Fibroblast of skin of abdomen (primary cell): ENCODE results near the gene RTN4RL1.
"Not testable (repeated sequence)": the region's sequence is repeated elsewhere in the genome, so short reads cannot be mapped to it uniquely, and the experiment has no call there.

Experiments used
- DNase-seq: peaks from one replicate; pipeline ENCODE4 v3.0.0-alpha.2; 2013

RTN4RL1 gene

DNA sequence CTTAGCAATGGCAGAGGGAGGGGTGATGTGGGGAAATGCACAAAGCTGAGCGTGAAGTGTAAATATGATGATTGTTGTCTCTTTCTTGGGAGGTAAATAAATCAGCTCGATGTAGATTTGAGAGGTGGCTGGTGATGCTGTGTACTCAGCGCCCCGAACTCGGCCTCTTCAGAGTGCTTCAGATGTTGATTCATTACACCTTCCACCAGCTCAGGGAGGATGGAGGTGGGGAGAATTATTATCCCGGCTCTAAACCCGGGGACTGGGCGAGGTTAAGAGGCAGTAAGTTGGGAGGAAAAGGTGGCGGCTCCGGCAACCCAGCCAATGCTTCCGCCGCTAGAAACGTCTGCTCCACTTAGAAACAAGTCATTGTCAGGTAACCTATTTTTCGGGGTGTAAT lies 108.8 kb downstream of the RTN4RL1 start:
- no peak for DNase-seq

DNA sequence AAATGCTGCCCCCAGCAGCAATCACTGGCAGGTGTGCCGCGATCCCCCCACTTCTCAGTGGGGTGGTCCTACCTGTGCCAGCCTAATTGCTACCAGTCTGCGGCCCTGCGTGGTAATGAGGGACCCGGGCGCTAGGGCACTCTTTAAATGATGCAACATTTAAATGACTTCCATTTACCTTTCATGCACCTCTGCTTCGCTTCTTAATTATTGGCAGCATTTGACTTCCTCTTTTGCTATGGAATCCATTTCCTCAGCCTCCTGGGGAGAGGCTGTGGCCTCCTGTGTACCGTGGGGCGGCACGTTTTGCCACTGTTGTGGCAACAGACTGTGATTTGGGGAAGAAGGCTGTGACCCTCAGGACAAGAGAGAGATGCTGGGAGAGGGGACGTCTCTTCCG lies 109.2 kb downstream of the RTN4RL1 start:
- no peak for DNase-seq

DNA sequence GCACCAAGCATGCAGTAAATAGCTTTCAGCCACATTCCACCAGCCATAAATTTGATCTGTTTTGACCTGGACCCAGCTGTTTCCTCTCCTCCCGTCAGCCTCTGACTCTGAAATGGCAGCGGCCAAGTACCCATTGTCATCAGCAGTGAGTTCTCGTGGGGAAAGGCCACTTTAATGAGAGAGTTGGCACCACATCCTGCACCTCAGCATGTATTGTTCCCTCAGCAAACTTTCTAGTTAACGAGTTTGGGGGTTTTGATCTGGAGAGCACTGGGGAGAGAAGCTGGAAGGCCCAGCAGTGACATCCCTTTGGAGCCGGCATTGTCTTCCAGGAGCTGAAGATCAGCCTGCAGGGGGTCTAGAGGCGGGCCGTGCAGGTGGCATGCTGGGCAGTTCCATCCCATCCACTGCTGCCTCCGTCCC lies 110.5 kb downstream of the RTN4RL1 start:
- no peak for DNase-seq

DNA sequence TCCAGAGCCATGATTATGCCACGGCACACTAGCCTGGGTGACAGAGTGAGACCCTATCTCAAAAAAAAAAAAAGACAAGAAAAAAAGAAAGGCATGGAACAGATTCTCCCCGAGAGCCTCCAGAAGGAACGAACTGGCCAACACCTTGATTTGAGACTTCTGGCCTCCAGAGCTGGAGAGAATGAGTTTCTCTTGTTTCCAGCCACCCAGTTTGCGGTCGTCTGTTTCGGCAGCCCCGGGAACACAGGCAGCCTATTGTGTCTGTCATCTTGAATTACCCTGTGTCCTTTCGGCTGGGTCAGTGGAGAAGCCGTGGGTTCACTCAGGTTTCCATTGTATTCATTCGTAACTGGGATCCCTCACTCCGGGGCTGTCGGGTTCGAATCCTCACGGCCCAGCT lies 111.4 kb downstream of the RTN4RL1 start:
- DNase-seq: no peak

DNA sequence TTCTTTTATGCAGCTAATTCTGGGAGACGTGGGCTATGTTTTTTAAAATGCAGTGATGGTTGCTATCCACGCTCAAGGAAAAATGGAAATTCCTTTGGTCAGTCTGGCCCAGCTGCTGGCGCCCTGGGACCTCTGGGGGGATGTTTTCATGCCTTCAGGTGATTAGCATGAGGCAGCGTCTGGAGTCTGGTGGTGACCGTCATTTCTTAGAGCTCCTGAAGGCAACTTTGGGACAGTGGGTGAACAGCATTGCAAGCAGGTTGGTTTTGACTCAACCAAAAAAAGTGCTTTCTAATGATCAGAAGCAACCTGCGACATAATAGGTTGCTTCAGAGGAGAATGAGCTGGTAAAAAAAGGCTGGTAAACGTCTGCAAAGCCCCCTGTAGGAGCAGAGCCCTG lies 113.0 kb downstream of the RTN4RL1 start:
- no peak for DNase-seq

DNA sequence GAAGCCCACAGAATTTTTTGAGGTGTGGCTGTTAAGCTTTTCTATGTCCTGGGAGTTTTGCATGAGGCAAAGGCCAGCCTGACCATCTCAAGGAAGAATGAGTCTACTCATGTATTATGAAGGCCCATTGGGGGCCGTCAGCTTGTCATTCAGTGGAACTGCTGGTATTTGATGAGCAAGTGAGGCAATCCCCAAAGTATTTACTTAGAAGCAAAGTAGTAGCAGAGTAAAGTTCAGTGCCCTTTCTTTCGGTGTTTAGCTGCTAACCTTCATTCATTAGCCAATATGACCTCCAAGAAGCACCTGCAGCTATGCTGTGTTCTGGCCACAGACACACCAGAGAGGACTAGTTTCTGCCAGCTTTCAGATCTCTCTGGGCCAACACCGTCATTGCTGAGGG lies 115.1 kb downstream of the RTN4RL1 start:
- no peak for DNase-seq

DNA sequence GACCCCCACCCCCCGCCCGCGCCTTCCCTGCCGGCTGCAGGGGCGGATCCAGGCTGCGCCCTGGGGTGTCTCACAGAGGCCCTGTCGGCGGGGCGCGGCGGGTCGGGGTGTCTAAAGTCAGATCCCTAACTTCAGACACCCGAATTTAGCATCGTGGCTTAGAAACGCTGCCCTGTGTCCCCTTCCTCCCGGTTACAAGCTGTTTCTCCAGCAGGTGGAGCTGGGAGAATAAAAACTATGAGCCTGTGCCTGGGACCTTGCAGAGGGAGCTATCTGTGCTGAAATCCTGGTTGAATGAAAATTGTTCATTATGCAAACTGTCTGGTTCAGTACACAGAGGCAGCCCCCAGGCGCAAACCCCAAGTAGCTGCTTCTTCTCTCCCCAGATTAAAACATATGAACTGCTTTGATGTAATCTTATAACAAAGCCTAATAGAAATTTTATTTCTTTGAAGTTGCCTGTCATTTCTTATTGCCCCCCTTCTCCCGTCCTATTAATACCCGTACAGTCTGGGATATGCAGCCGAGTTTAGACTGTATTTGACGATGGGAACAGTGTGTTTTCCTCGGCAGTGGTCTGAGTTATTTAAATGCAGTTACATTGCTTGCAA lies 116.3 kb downstream of the RTN4RL1 start:
- DNase-seq: peak; percentile 76

DNA sequence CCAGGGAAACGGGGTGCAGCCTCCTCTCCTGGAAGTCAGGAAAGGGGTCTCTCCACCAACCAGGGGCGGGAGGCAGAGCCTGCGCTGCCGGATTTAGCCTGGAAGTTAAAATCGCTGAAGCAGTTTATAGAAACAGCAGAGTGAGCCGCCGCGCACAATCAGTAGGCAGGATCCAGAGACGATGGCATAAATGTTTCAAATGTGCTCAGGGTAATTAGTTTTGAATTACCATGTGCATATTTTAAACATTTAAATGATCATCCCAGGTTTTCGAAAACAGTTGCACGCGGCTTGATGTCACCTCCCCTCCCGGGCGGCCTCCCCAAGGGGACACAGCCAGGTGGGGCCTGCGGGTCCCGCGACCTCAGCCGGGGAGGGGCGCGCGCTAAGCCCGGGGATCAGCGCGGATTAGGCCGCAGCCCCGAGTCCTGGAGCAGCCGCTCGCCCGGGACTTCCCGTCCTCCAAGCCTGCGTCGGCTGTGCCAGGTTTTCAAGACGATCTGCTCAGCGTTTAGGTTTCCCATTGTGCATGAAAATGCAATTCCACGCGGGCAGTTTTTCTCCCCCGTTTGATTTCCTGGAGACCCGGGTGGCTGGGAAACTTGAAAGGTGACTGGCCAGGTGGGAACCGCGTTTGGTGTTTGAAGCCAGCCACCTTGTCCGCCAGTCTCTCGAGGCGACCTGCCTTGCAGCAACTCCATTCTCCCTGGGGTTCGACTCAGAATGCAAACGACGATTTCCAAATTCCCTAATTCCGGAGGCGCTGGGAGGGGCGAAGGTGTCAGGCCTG lies 117.0 kb downstream of the RTN4RL1 start:
- DNase-seq: peak; percentile 31

DNA sequence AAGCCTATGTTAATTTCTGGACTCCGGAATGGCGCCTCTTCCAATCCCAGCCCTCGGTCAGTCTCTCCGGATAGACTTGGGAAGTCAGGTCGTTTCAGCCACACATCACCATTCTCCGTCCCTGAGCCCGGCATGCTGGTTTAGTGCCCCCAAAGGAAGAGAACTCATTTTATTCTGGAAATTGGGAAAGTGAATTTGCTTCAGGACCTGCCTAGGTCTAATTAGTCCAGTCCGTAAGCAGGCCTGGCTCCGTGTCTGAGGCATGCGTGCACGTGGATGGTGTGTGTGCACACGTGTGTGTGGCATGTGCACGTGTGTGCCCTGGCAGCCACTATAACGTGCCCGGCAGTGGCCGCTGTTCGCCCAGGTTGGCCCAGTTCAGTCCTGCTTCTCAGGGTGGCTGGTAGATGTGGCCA lies 117.9 kb downstream of the RTN4RL1 start:
- DNase-seq: no peak

DNA sequence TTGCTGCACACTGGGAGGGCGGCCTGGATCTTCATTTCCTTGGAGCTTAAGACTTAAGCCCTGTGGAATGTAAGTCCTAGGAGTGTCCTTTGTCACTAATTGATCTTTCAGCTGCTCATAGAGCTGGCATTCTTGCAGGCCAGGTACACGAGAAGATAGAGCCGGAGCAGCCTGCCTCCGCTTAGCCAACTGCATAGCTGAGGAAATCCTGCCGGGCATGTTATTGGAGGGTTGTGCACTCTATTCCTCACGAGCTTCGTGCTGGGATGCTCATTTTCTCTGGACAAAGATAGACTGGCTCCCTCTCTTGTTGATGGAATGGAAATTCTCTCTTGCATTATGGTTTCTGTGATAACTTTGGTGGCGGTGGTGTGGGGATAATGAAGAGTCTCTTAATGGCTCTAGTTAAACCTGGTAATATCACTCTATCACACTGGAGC lies 118.5 kb downstream of the RTN4RL1 start:
- DNase-seq: no peak

DNA sequence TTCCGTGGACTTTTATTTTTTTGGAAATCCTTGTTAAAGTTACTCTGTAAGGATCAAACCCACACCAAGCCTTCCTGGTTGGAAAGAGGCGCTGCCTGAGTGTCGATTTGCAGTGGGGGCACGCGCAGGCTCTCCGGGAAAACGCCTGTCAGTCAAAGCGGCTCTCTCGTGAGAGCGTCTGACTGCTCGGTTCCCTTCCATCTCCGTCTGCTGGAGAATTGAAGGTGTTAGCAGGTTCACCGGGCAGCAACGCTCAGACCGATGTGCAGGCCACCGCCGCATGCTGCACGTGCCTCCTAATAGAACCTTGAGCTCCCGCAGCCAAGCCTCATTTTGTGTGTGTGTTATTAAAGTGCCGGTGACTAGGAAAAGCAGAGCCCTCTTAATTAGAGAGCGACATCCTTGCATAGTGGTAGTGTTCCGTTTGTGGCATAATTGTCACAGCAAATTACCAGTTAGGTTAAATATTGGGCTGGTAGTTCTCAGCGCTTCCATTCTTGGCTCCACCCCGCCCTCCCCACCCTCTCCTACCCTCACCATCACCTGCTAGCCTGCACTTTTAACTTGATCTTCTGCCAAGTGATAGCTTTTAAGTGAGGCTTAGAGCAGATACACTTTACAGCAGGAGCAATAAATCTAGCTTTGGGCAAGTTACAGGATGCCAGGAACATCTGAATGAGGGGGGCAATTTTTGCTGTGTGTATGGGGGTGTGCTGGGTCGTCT lies 119.8 kb downstream of the RTN4RL1 start:
- no peak for DNase-seq

DNA sequence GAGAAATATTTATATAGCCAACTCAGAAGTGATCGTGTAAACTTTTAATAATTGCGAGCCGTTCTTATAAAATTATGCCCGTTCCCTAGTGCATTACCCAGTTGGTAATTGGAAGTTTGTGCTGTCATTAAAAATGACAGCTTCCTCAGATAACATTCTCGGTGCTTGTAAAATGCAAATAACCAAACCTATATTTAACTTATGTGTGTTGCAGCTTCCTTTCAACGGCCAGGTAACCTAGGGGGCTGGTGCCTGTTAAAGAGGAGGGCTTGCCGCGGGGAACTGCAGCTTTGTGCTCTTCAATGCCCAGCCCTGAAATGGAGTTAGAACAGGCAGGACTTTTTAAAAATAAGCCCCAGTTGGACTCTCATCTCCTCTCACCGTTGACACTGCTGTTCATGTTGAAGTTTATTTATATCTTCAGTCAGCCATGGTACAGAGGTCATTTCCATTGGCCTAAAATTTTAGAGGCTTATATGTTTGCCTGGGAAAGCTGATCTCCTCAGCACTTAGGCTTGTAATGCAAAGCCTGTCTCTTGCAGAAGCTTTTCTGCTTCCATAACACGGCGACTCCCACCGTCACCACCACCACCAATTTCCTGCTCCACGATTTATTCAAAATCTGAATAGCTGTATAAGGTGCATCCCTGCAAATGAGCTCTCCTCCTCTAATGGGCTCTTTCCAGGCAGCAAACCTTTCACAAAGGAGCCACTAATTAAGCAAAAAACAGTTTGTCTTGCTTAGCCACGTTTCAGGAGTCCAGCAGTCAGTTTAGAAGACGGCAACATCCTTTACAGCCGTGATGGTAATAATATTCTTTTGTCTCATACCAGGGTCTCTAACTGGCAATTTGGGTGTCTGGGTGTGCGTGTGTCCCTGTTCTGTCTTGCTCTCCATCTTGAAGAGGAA lies 120.6 kb downstream of the RTN4RL1 start:
- DNase-seq: no peak

DNA sequence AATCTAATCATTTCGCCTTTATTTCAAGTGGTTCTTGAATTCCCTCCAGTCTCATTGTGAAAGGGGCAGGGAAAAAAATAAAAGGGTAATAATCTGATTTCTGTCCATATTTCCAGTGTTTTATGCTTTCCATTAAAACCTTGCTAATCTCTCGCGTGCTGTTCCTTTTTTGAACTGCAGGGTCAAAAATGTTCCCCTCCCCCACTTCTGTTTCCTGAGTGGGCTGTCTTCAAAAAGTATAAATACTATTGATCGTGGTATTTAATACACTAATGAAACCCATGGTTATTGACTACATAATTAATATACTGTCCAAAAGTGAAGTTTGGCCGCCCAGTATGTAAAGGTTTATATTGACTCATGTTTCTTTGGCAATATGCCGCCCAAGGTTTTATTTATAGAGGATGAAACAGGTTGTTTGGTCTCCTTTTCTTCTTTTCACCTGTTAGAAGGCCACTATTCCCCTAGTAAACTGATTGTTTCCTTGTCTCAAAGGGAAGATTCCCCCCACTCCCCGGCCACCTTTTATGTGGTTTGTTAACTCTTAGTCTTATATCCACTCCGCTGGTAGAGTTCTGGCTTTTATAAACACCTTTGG lies 125.6 kb downstream of the RTN4RL1 start:
- DNase-seq: no peak

DNA sequence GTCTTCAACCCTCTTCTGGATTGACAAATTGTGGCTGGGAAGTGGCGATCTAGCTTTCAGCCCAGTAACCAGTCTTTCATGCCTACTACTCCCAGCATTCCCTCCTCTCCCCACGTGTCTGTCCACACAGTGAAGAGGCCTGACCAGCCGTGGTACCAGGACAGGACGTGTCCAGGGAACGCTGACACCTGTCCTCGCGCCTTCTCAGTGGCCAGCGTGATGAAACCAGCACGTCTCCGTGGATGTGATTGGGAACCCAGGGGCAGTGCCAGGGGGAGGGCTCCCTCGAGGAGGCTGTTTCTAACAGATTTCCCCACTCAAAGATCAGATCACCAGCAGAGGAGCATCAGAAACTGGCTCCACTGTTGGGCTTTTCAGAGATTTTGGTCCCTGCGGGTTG lies 126.3 kb downstream of the RTN4RL1 start:
- no peak for DNase-seq

DNA sequence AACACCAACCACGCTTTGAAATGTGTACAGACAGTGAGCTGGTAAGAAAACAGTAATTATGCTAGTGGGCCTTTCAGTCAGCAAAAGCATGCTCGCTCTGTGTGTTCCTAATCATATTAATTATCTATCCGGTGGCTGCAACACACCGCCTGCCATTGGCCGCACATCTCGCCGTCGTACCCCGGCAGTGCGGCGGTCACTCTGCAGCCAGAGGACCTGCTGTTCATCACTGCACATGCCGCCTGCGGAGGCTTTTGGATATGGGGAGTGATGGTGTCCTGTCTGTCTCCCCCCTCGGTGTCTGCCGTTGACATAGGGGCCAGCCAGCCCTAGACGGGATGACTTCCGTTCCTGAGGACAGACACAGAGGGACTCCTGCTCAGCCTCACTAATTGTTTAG lies 126.8 kb downstream of the RTN4RL1 start:
- DNase-seq: no peak

DNA sequence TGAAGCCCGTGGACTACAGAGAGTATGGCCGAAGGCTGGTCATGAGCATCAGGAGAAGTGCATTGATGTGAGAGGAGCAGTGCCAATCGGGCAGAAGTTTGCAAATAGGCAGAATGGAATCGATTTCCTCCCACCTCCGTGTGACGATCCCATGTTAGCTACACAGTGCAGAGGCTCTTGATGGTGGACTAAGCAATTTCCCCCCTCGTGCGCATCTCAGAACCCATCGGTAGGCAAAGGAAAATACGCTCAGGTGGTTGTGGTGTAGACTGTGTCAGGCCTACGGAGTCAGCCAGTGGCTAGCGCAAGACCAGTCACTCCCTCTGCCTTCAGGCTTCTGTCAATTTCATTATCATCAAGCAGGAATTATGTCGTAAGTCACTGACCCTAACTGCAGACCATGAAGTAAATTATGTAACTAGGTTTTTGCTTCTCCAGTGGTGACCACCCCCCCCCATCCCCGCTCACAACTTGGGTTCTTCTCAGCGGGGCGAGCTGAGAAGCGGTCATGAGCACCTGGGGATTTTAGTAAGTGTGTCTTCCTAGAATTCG lies 128.0 kb downstream of the RTN4RL1 start:
- no peak for DNase-seq

DNA sequence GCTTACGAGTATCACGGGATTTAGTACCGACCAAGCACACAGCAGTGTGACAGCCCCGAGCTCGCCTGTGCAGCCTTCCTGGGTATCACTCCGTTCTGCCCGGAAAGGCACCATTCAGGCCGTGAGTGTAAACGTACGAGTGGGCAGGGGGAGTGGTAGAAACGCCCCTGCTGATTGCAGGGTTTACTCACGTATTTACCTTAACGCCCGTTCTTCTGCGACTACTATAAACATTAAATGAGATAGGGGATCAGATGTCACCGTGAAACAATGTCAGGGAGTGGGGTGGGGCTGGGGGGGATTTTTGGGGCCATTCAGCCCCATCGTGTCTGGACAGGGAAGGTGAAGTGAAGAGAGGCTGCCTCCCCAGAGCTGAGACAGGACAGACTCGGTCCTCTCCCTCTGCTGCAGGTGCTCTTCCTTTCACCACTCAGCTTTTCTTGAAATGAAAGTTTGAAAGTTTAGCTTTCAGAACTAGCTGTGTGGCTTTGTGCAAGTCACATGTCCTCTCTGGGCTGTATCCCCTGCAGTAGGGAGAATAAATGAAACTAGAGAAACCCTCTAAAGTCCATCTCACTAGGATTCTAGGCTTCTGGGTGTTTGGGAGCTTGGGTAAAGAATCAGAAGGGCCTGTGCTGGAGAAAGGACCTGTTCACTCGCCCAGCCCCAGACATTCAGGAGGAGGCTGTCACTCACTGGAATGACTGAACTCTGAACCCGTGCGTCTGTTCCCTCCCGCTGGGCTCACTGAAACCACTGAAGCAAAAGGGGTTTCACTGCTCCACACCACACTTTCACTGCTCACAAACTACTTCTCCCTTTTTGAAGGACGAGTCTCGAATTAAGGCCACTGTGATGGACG lies 128.7 kb downstream of the RTN4RL1 start:
- no peak for DNase-seq

DNA sequence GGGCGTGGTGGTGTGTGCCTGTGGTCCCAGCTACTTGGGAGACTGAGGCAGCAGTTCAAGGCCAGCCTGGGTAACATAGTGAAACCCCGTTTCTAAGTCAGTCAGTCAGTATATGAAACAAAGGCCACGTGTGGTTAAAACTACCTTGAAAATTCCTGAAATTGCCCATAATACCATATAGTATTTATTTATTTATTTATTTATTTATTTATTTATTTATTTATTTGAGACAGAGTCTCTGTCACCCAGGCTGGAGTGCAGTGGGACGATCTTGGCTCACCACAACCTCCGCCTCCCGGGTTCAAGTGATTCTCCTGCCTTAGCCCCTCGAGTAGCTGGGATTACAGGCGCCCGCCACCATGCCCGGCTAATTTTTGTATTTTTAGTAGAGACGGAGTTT lies 129.7 kb downstream of the RTN4RL1 start:
- not testable (repeated sequence) for DNase-seq

DNA sequence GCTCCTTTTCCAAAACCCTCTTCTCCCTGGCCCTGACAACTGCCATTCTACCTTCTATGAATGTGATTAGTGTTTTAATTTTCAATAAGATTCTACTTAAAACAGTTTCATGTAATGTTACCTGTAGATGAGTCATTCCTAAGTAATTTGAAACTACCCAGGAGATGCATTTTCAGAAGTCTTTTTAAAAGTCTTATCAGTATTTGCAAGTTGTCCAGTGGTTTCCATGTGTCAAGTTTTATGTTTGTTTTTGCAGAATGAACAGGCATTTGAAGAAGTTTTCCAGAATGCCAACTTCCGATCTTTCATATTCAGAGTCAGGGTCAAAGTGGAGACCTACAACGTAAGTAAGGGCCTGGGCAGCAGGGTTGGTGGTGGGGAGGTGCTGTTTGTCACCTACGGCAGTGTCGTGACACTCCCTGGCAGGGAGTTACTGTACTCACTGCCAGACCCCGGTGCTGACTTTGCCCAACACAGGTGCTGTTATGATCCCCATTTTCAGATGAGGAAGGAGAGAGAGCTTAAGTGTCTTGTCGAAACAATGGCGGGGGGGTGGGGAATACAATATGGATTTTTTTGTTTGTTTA lies 130.3 kb downstream of the RTN4RL1 start:
- DNase-seq: no peak

DNA sequence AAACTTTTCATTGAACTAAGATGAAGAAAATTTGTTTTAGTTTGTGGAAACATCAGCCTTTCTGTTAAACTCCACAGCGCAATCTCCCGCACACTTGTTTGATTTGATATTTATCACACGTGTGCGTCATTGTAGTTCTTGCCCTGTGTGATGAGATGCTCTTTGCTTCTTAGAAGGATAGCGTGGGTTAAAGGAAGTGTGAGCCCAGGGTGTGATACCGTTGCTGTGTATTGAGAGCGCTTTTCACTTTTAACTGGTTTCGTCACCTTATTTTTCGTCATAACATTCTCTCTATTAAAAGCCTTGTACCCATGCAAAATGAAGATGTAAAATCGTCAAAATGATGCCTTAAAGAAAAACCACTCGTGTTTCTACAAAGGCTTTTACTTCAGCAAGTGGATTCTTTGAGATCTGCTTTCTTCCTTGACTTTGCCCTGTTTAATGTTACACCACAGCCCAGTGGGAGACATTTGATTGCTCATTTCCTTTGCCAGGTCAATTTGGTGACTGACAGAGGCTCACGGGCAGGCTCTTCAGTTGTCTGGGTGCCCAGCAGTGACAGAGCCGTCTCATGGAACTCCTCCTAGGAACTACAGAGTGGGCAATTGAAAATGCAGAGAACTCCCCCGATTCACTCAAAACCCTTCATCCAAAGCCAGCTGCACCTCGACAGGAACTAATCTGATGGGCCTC lies 134.2 kb downstream of the RTN4RL1 start:
- DNase-seq: no peak
